GM19043 (cell line): ENCODE results near the gene GPR137C.
"Not testable (repeated sequence)": the region's sequence is repeated elsewhere in the genome, so short reads cannot be mapped to it uniquely, and the experiment has no call there.

ENCODE experiments used
- ATAC-seq: cut with Tn5 transposase; IDR thresholded peaks from one replicate; pipeline ENCODE4 v1.9.1; 2021; ENCODE audit warnings: low read depth; ENCODE audit not compliant: unreplicated experiment

The GPR137C gene

GRCh38 chr14:52563120-52563519, 10.5 kb downstream of the GPR137C start:
- ATAC-seq, result no peak

GRCh38 chr14:52568454-52568853, 15.8 kb downstream of the GPR137C start:
- not testable (repeated sequence) for ATAC-seq

GRCh38 chr14:52575858-52576257, 23.2 kb downstream of the GPR137C start:
- no peak for ATAC-seq

- no peak for ATAC-seq
These were observed 30.9 kb downstream of the GPR137C start for GRCh38 chr14:52583544-52583943.

- no peak for ATAC-seq
These were observed 37.0 kb downstream of the GPR137C start for GRCh38 chr14:52589646-52590045.

- no peak for ATAC-seq
These were observed 37.7 kb downstream of the GPR137C start for GRCh38 chr14:52590318-52590717.

- ATAC-seq, result no peak
These were observed 43.7 kb downstream of the GPR137C start for GRCh38 chr14:52596320-52596719.

- no peak for ATAC-seq
These were observed 44.2 kb downstream of the GPR137C start for GRCh38 chr14:52596861-52597260.

GRCh38 chr14:52598568-52598967, 45.9 kb downstream of the GPR137C start:
- ATAC-seq, result no peak

GRCh38 chr14:52599974-52600373, 47.3 kb downstream of the GPR137C start:
- ATAC-seq, result no peak

- ATAC-seq, result no peak
These were observed 49.5 kb downstream of the GPR137C start for GRCh38 chr14:52602131-52602530.

GRCh38 chr14:52607061-52607460, 54.4 kb downstream of the GPR137C start:
- ATAC-seq, result no peak

GRCh38 chr14:52609445-52610044, 56.9 kb downstream of the GPR137C start:
- ATAC-seq, result no peak

GRCh38 chr14:52610187-52610586, 57.6 kb downstream of the GPR137C start:
- no peak for ATAC-seq

GRCh38 chr14:52618602-52619001, 66.0 kb downstream of the GPR137C start:
- ATAC-seq, result no peak

- no peak for ATAC-seq
These were observed 67.1 kb downstream of the GPR137C start for GRCh38 chr14:52619687-52620086.

GRCh38 chr14:52640137-52640536, 87.5 kb downstream of the GPR137C start:
- ATAC-seq, result no peak

- no peak for ATAC-seq
These were observed 89.1 kb downstream of the GPR137C start for GRCh38 chr14:52641745-52642144.

GRCh38 chr14:52649511-52649910, 96.9 kb downstream of the GPR137C start:
- ATAC-seq, result no peak

GRCh38 chr14:52650774-52651173, 98.1 kb downstream of the GPR137C start:
- ATAC-seq, result no peak

- no peak for ATAC-seq
These were observed 104.3 kb downstream of the GPR137C start for GRCh38 chr14:52656905-52657304.

- ATAC-seq, result no peak
These were observed 107.7 kb downstream of the GPR137C start for GRCh38 chr14:52660325-52660724.

GRCh38 chr14:52660832-52661231, 108.2 kb downstream of the GPR137C start:
- ATAC-seq, result no peak
